SK-N-SH (cell line): ENCODE measurements around the gene PLBD2. TPM values are rescaled to one million over a fixed set of nuclear protein-coding genes. Genes with fewer than 3 reads are reported as not detected.

Source experiments
- CTCF ChIA-PET: fragments of 300-600, 350-600 bp; formaldehyde crosslinking; extraction: SDS; loops from one replicate; lab custom pipeline; 2021; lab: Yijun Ruan, JAX
- POLR2A ChIA-PET: fragments of 350-600 bp; sonication (Branson Sonifier 250); formaldehyde crosslinking; extraction: SDS; loops from one replicate; lab custom pipeline; 2020; ENCODE audit warnings: antibody characterized with exemption, inconsistent platforms; lab: Yijun Ruan, JAX
- DNase-seq: peaks from one replicate; pipeline ENCODE4 v3.0.0; 2012
- H2AFZ ChIP-seq: fragments of 200-600 bp; sonication (generic); 2 replicates; pipeline ENCODE4 v1.8.1; 2016; ENCODE audit warnings: antibody characterized with exemption, mild to moderate bottlenecking, low read depth
- H3F3A ChIP-seq: fragments of 200-600 bp; sonication (generic); replicated peaks from 2 replicates; pipeline ENCODE3; 2016; ENCODE audit warnings: antibody characterized with exemption, mild to moderate bottlenecking; ENCODE audit not compliant: insufficient read depth
- H3K27ac ChIP-seq, 2 experiments: fragments of 200-500 bp in 1 of 2; fragments of 200-600 bp in 1 of 2; sonication (Bioruptor generic) in 1 of 2; sonication (generic), shearing (Covaris generic) in 1 of 2; 2 replicates each; pipeline versions ENCODE4 v1.5.1 to v1.6.1; 2014 to 2016; ENCODE audit warnings: low read depth in 2 of 2, inconsistent platforms in 1 of 2, low read length in 1 of 2, mild to moderate bottlenecking in 1 of 2, mixed read lengths in 1 of 2
- H3K27me3 ChIP-seq: fragments of 200-600 bp; sonication (generic), shearing (Covaris generic); 2 replicates; pipeline ENCODE4 v1.6.1; 2016; ENCODE audit warnings: mixed run types; ENCODE audit not compliant: insufficient read depth
- H3K36me3 ChIP-seq, 2 experiments: fragments of 200-500 bp in 1 of 2; fragments of 200-600 bp in 1 of 2; sonication (Bioruptor generic) in 1 of 2; sonication (generic) in 1 of 2; replicated peaks in 1 of 2; 2 replicates each; pipeline versions ENCODE3 to v1.5.1; 2014 to 2016; ENCODE audit warnings: low read length in 1 of 2, mild to moderate bottlenecking in 1 of 2; ENCODE audit not compliant: insufficient read depth in 2 of 2, control insufficient read depth in 1 of 2
- H3K4me1 ChIP-seq, 2 experiments: fragments of 200-500 bp in 1 of 2; fragments of 200-600 bp in 1 of 2; sonication (Bioruptor generic) in 1 of 2; sonication (generic), shearing (Covaris generic) in 1 of 2; 2 replicates each; pipeline versions ENCODE4 v1.5.1 to v1.6.1; 2014 to 2016; ENCODE audit warnings: low read depth in 1 of 2, low read length in 1 of 2, mixed run types in 1 of 2; ENCODE audit not compliant: insufficient read depth in 2 of 2, control insufficient read depth in 1 of 2
- H3K4me2 ChIP-seq: fragments of 200-600 bp; sonication (generic), shearing (Covaris generic); 2 replicates; pipeline ENCODE4 v1.6.1; 2017; ENCODE audit warnings: mixed run types
- H3K4me3 ChIP-seq, 2 experiments: fragments of 200-500 bp in 1 of 2; fragments of 200-600 bp in 1 of 2; sonication (Bioruptor generic) in 1 of 2; sonication (generic), shearing (Covaris generic) in 1 of 2; 2 replicates each; pipeline versions ENCODE4 v1.5.1 to v1.8.1; 2014 to 2016; ENCODE audit warnings: low read depth in 2 of 2, inconsistent platforms in 1 of 2, low read length in 1 of 2, mild to moderate bottlenecking in 1 of 2, mixed read lengths in 1 of 2, moderate library complexity in 1 of 2
- H3K79me2 ChIP-seq: fragments of 200-600 bp; sonication (generic); 2 replicates; pipeline ENCODE4 v1.8.1; 2017; ENCODE audit warnings: mild to moderate bottlenecking; ENCODE audit not compliant: insufficient read depth
- H3K9ac ChIP-seq: fragments of 200-600 bp; sonication (generic); 2 replicates; pipeline ENCODE4 v1.6.1; 2017; ENCODE audit warnings: mixed run types
- H3K9me2 ChIP-seq: fragments of 200-600 bp; sonication (generic); 2 replicates; pipeline ENCODE4 v1.6.1; 2017; ENCODE audit warnings: mixed run types
- H3K9me3 ChIP-seq: fragments of 200-600 bp; sonication (generic); 2 replicates; pipeline ENCODE4 v1.6.1; 2017; ENCODE audit warnings: mixed run types, mild to moderate bottlenecking, moderate library complexity
- H4K20me1 ChIP-seq: fragments of 200-600 bp; sonication (generic); 2 replicates; pipeline ENCODE4 v1.6.1; 2017; ENCODE audit warnings: mild to moderate bottlenecking, mixed run types; ENCODE audit not compliant: insufficient read depth
- CHD2 ChIP-seq: fragments of 150-350 bp; IDR thresholded peaks from 2 replicates; pipeline ENCODE4 v1.6.1; 2018; ENCODE audit warnings: low read length; ENCODE audit not compliant: partially characterized antibody
- CTCF ChIP-seq: fragments of 200-600 bp; sonication (generic); IDR thresholded peaks from 2 replicates; pipeline ENCODE4 v1.6.1; 2017; ENCODE audit warnings: antibody characterized with exemption, mild to moderate bottlenecking, moderate library complexity
- ELF1 ChIP-seq: IDR thresholded peaks from 2 replicates; pipeline ENCODE4 v1.4.0; 2012
- EP300 ChIP-seq, 2 experiments: IDR thresholded peaks; 2 replicates each; pipeline versions ENCODE4 v1.4.0 to v1.6.1; 2012; ENCODE audit warnings: borderline replicate concordance in 1 of 2, low read depth in 1 of 2, low read length in 1 of 2
- EZH2phosphoT487 ChIP-seq: fragments of 200-600 bp; sonication (generic); IDR thresholded peaks from 2 replicates; pipeline ENCODE4 v1.6.1; 2017; ENCODE audit warnings: low read depth, mixed run types, mild to moderate bottlenecking, antibody characterized with exemption, moderate library complexity, borderline replicate concordance
- FOSL2 ChIP-seq: IDR thresholded peaks from 2 replicates; pipeline ENCODE4 v1.4.0; 2012; ENCODE audit warnings: low read depth, mild to moderate bottlenecking, moderate library complexity, borderline replicate concordance
- FOXM1 ChIP-seq: IDR thresholded peaks from 2 replicates; pipeline ENCODE4 v1.4.0; 2012; ENCODE audit warnings: low read depth, mild to moderate bottlenecking
- GABPA ChIP-seq: IDR thresholded peaks from 2 replicates; pipeline ENCODE4 v1.4.0; 2012; ENCODE audit warnings: low read depth, mild to moderate bottlenecking
- IRF3 ChIP-seq: fragments of 150-350 bp; IDR thresholded peaks from 2 replicates; pipeline ENCODE4 v1.6.1; 2016; ENCODE audit warnings: mild to moderate bottlenecking, low read depth, low read length
- MAX ChIP-seq: IDR thresholded peaks from 2 replicates; pipeline ENCODE4 v1.4.0; 2012; ENCODE audit warnings: low read depth
- MEF2A ChIP-seq: IDR thresholded peaks from 2 replicates; pipeline ENCODE4 v1.4.0; 2012; ENCODE audit warnings: low read depth, borderline replicate concordance
- MXI1 ChIP-seq: IDR thresholded peaks from 2 replicates; pipeline ENCODE4 v1.6.1; 2012; ENCODE audit warnings: mild to moderate bottlenecking, low read depth, low read length, improper control_type of control experiment
- NFIC ChIP-seq: IDR thresholded peaks from 2 replicates; pipeline ENCODE4 v1.4.0; 2012; ENCODE audit warnings: borderline replicate concordance
- RFX5 ChIP-seq: IDR thresholded peaks from 2 replicates; pipeline ENCODE4 v1.6.1; 2012; ENCODE audit warnings: mild to moderate bottlenecking, improper control_type of control experiment, low read length
- TAF1 ChIP-seq: IDR thresholded peaks from 2 replicates; pipeline ENCODE4 v1.6.1; 2012; ENCODE audit warnings: low read depth, mild to moderate bottlenecking, low read length, moderate library complexity, borderline replicate concordance
- TCF12 ChIP-seq: IDR thresholded peaks from 2 replicates; pipeline ENCODE4 v1.4.0; 2012
- USF1 ChIP-seq: IDR thresholded peaks from 2 replicates; pipeline ENCODE4 v1.4.0; 2012; ENCODE audit warnings: low read depth, borderline replicate concordance
- USF2 ChIP-seq: fragments of 150-350 bp; IDR thresholded peaks from 2 replicates; pipeline ENCODE4 v1.6.1; 2017; ENCODE audit warnings: antibody characterized with exemption, low read length, low read depth, borderline replicate concordance
- ZBTB33 ChIP-seq: IDR thresholded peaks from 2 replicates; pipeline ENCODE4 v1.4.0; 2012; ENCODE audit warnings: low read depth, borderline replicate concordance
- WGBS: methylation state at CpG from one replicate; pipeline ENCODE4 v1.1.6; 2017; ENCODE audit warnings: low lambda C conversion rate; 5-methylcytosine and 5-hydroxymethylcytosine counted together
- polyA plus RNA-seq, 3 experiments: library from polyadenylated mRNA; depleted of rRNA; stranded (reverse); fragments of >200 nt; gene quantifications; 2 replicates each; pipeline ENCODE4 v1.2.3, GENCODE V29; 2012

PLBD2 gene
- polyA plus RNA-seq, 1 of the 3 experiments (the other 2 are of a cell fraction): 15.2 TPM

- no peak for DNase-seq
- Histone ChIP-seq H3K27me3 (no peaks in the 10 kb centered on the region), H3K36me3 (no peaks in the 10 kb centered on the region), H3K27ac (no peak overlapping the region), H3K79me2 (no peaks in the 10 kb centered on the region), H4K20me1 (no peaks in the 10 kb centered on the region), H3K9ac (no peak overlapping the region), H3K4me3 (no peak overlapping the region)
- POLR2A ChIA-PET: no interaction called here
- WGBS: 25% methylated on average over 4 of the region's 4 CpGs
- TF ChIP-seq CHD2 (no peak), FOXM1 (no peak), IRF3 (no peak), MXI1 (no peak), MEF2A (no peak), TAF1 (no peak), EP300 (IDR thresholded peaks at IDR 0.05; ENCODE audit: borderline replicate concordance in 1 of 2, low read depth in 1 of 2, low read length in 1 of 2) (no peak), TCF12 (no peak), FOSL2 (no peak), ELF1 (no peak), USF2 (no peak), RFX5 (no peak), EZH2phosphoT487 (no peak), MAX (no peak), USF1 (no peak), GABPA (no peak), NFIC (no peak), CTCF (no peak), ZBTB33 (no peak)
- TF ChIP-seq, all 33 proteins: peak for 0
- H3K4me1 ChIP-seq: no peaks in the 10 kb centered on the region
- CTCF ChIA-PET: interaction anchor here (1.0 to 3.4 kb wide), 3 partner anchors 10 to 141 kb away, joined by 3 to 17 read pairs (median 16); no protein-coding TSS in a partner anchor
- H3K9me3 ChIP-seq: no peaks in the 10 kb centered on the region
- no peak overlapping the region for H2AFZ ChIP-seq
- H3K4me2 ChIP-seq: no peak overlapping the region
- H3K9me2 ChIP-seq: no peaks in the 10 kb centered on the region
- H3F3A ChIP-seq: no peaks in the 10 kb centered on the region
Measured at GRCh38 chr12:113439301-113439597, 80.9 kb downstream of the PLBD2 start.
